H1 (cell line): Measurements from ENCODE around the gene AMZ1. TPM values are rescaled to one million over a fixed set of nuclear protein-coding genes. Genes with fewer than 3 reads are reported as not detected.

ENCODE experiments used
- CTCF ChIA-PET: fragments of 300-600 bp; sonication (Branson Sonifier 250); formaldehyde crosslinking; loops from one replicate; lab custom pipeline; 2021; ENCODE audit not compliant: partially characterized antibody; lab: Charles Lee
- POLR2A ChIA-PET: fragments of 300-600 bp; sonication (Branson Sonifier 250); formaldehyde crosslinking; loops from one replicate; lab custom pipeline; 2021; ENCODE audit warnings: inconsistent platforms; ENCODE audit not compliant: partially characterized antibody; lab: Charles Lee
- DNase-seq, 2 experiments: peaks; one replicate each; pipeline versions ENCODE4 v3.0.0 to v3.0.0-alpha.2; 2010 to 2022; ENCODE audit warnings: low spot score in 2 of 2, low read depth in 1 of 2, mixed read lengths in 1 of 2
- FAIRE-seq: peaks from 2 replicates; lab custom pipeline; 2011; peaks lifted over from hg19 to GRCh38; lab: Jason Lieb, UNC
- H2AFZ ChIP-seq: 2 replicates; pipeline ENCODE4 v1.8.1; 2012; ENCODE audit warnings: low read length, inconsistent platforms
- H2AK5ac ChIP-seq: 2 replicates; pipeline ENCODE4 v1.6.1; 2013; ENCODE audit warnings: low read depth, low read length
- H2BK120ac ChIP-seq: replicated peaks from 2 replicates; pipeline ENCODE3; 2013; ENCODE audit warnings: low read depth, low read length, inconsistent platforms
- H2BK12ac ChIP-seq: 2 replicates; pipeline ENCODE4 v1.6.1; 2013; ENCODE audit warnings: low read depth, low read length
- H2BK15ac ChIP-seq: 2 replicates; pipeline ENCODE4 v1.6.1; 2013; ENCODE audit warnings: low read length
- H2BK20ac ChIP-seq: 2 replicates; pipeline ENCODE4 v1.6.1; 2013; ENCODE audit warnings: low read length
- H2BK5ac ChIP-seq: 2 replicates; pipeline ENCODE4 v1.6.1; 2013; ENCODE audit warnings: low read depth, low read length
- H3K14ac ChIP-seq: 2 replicates; pipeline ENCODE4 v1.6.1; 2013; ENCODE audit warnings: inconsistent platforms; ENCODE audit not compliant: insufficient read length
- H3K18ac ChIP-seq: 2 replicates; pipeline ENCODE4 v1.6.1; 2013; ENCODE audit warnings: low read length; ENCODE audit errors: extremely low read depth
- H3K23ac ChIP-seq: 2 replicates; pipeline ENCODE4 v1.6.1; 2013; ENCODE audit warnings: inconsistent platforms; ENCODE audit not compliant: insufficient read length
- H3K23me2 ChIP-seq: 2 replicates; pipeline ENCODE4 v1.6.1; 2013; ENCODE audit warnings: low read depth, low read length
- H3K27ac ChIP-seq: 2 replicates; pipeline ENCODE4 v1.6.1; 2011; ENCODE audit warnings: low read depth, low read length, inconsistent platforms
- H3K27me3 ChIP-seq, 4 experiments: replicated peaks in 1 of 4; 1 replicate in 1 of 4; 2 replicates in 3 of 4; pipeline versions ENCODE4 v1.6.1 to v1.8.1; 2011 to 2013; ENCODE audit warnings: low read length in 3 of 4, mild to moderate bottlenecking in 3 of 4, inconsistent platforms in 2 of 4, mixed read lengths in 2 of 4, moderate library complexity in 1 of 4; ENCODE audit not compliant: control insufficient read depth in 3 of 4, insufficient read depth in 3 of 4; ENCODE audit errors: extremely low read depth in 1 of 4
- H3K36me3 ChIP-seq, 4 experiments: 2 replicates each; pipeline versions ENCODE4 v1.6.1 to v1.8.1; 2011 to 2013; ENCODE audit warnings: mild to moderate bottlenecking in 4 of 4, low read length in 3 of 4, moderate library complexity in 2 of 4, control low read depth in 1 of 4, inconsistent platforms in 1 of 4; ENCODE audit not compliant: insufficient read depth in 4 of 4, control insufficient read depth in 2 of 4
- H3K4ac ChIP-seq: replicated peaks from 2 replicates; pipeline ENCODE3; 2013; ENCODE audit warnings: low read length, low read depth, mixed read lengths, inconsistent platforms; ENCODE audit not compliant: insufficient read length
- H3K4me1 ChIP-seq, 4 experiments: replicated peaks in 1 of 4; 1 replicate in 1 of 4; 2 replicates in 3 of 4; pipeline versions ENCODE4 v1.6.1 to v1.8.1; 2011 to 2013; ENCODE audit warnings: low read length in 3 of 4, inconsistent platforms in 2 of 4, mixed read lengths in 1 of 4; ENCODE audit not compliant: insufficient read depth in 4 of 4, control insufficient read depth in 3 of 4
- H3K4me2 ChIP-seq, 2 experiments: 2 replicates each; pipeline versions ENCODE4 v1.6.1 to v1.8.1; 2011 to 2013; ENCODE audit warnings: low read depth in 2 of 2, low read length in 2 of 2, control low read depth in 1 of 2, inconsistent platforms in 1 of 2, mild to moderate bottlenecking in 1 of 2; ENCODE audit not compliant: insufficient read depth in 1 of 2
- H3K4me3 ChIP-seq, 4 experiments: fragments of 200-600, 300-600 bp in 1 of 4; sonication (generic), shearing (Covaris generic), sonication (Bioruptor Twin) in 1 of 4; 2 replicates each; pipeline versions ENCODE4 v1.5.1 to v1.8.1; 2011 to 2016; ENCODE audit warnings: low read length in 4 of 4, low read depth in 3 of 4, control low read depth in 2 of 4, inconsistent platforms in 2 of 4, mild to moderate bottlenecking in 2 of 4, mixed read lengths in 1 of 4, moderate library complexity in 1 of 4; ENCODE audit not compliant: insufficient read depth in 2 of 4; ENCODE audit errors: extremely low read depth in 1 of 4
- H3K56ac ChIP-seq: replicated peaks from 2 replicates; pipeline ENCODE3; 2013; ENCODE audit warnings: low read depth, mild to moderate bottlenecking, mixed read lengths, low read length, inconsistent platforms; ENCODE audit not compliant: insufficient read length
- H3K79me1 ChIP-seq: 2 replicates; pipeline ENCODE4 v1.6.1; 2013; ENCODE audit warnings: low read depth, low read length, control low read depth
- H3K79me2 ChIP-seq, 2 experiments: 2 replicates each; pipeline versions ENCODE4 v1.6.1 to v1.8.1; 2012 to 2013; ENCODE audit warnings: low read length in 2 of 2, mild to moderate bottlenecking in 2 of 2, inconsistent platforms in 1 of 2; ENCODE audit not compliant: insufficient read depth in 2 of 2, control insufficient read depth in 1 of 2
- H3K9ac ChIP-seq, 4 experiments: replicated peaks in 1 of 4; 1 replicate in 1 of 4; 2 replicates in 3 of 4; pipeline versions ENCODE4 v1.6.1 to v1.8.1; 2011 to 2013; ENCODE audit warnings: low read depth in 3 of 4, low read length in 3 of 4, control low read depth in 2 of 4, mild to moderate bottlenecking in 2 of 4, moderate library complexity in 2 of 4, inconsistent platforms in 1 of 4; ENCODE audit errors: extremely low read depth in 1 of 4
- H3K9me3 ChIP-seq, 2 experiments: 2 replicates each; pipeline versions ENCODE4 v1.6.1 to v1.8.1; 2012 to 2013; ENCODE audit warnings: mild to moderate bottlenecking in 2 of 2, moderate library complexity in 2 of 2, control low read depth in 1 of 2, inconsistent platforms in 1 of 2, low read depth in 1 of 2, low read length in 1 of 2, mixed read lengths in 1 of 2; ENCODE audit not compliant: insufficient read depth in 2 of 2
- H4K20me1 ChIP-seq, 2 experiments: replicated peaks in 1 of 2; 2 replicates each; pipeline versions ENCODE3 to v1.8.1; 2011 to 2013; ENCODE audit warnings: inconsistent platforms in 2 of 2, low read length in 2 of 2, mild to moderate bottlenecking in 1 of 2; ENCODE audit not compliant: insufficient read depth in 2 of 2, control insufficient read depth in 1 of 2
- H4K5ac ChIP-seq: 2 replicates; pipeline ENCODE4 v1.6.1; 2013; ENCODE audit warnings: low read length, low read depth, mixed read lengths, inconsistent platforms; ENCODE audit not compliant: insufficient read length
- H4K8ac ChIP-seq: 2 replicates; pipeline ENCODE4 v1.8.0; 2013; ENCODE audit warnings: mild to moderate bottlenecking, moderate library complexity, low read length, inconsistent platforms; ENCODE audit not compliant: insufficient read depth; ENCODE audit errors: extremely low read depth
- H4K91ac ChIP-seq: replicated peaks from 2 replicates; pipeline ENCODE3; 2013; ENCODE audit warnings: low read length, mixed read lengths, inconsistent platforms; ENCODE audit not compliant: insufficient read length
- KDM4A ChIP-seq: IDR thresholded peaks from one replicate; pipeline ENCODE4 v1.7.1; 2012; ENCODE audit warnings: low read depth, mild to moderate bottlenecking, moderate library complexity, low read length, inconsistent platforms; ENCODE audit not compliant: severe bottlenecking
- RAD21 ChIP-seq, 2 experiments: IDR thresholded peaks in 1 of 2; conservative IDR thresholded peaks in 1 of 2; 2 replicates each; pipeline ENCODE4 v1.6.1; 2011; ENCODE audit warnings: low read depth in 2 of 2, low read length in 2 of 2, improper control_type of control experiment in 1 of 2, inconsistent platforms in 1 of 2, mild to moderate bottlenecking in 1 of 2, moderate library complexity in 1 of 2
- SP1 ChIP-seq: IDR thresholded peaks from 2 replicates; pipeline ENCODE4 v1.6.1; 2011; ENCODE audit warnings: low read depth, low read length
- SP2 ChIP-seq: IDR thresholded peaks from 2 replicates; pipeline ENCODE4 v1.6.1; 2012; ENCODE audit warnings: mild to moderate bottlenecking, low read length, inconsistent platforms
- YY1 ChIP-seq: IDR thresholded peaks from 2 replicates; pipeline ENCODE4 v1.6.1; 2011; ENCODE audit warnings: low read depth, mild to moderate bottlenecking, low read length
- WGBS, 2 experiments: shearing (Covaris generic) in 1 of 2; methylation state at CpG; one replicate each; pipeline versions ENCODE4 v1.1.6 to v1.1.7; 2013 to 2015; ENCODE audit warnings: low lambda C conversion rate in 2 of 2, mixed read lengths in 2 of 2, inconsistent platforms in 1 of 2, low coverage in 1 of 2, missing lambda C conversion rate in 1 of 2; ENCODE audit not compliant: insufficient replicate concordance in 2 of 2, insufficient coverage in 1 of 2, insufficient read length in 1 of 2; ENCODE audit errors: extremely low coverage in 1 of 2, missing lambda C conversion rate in 1 of 2; 5-methylcytosine and 5-hydroxymethylcytosine counted together
- polyA plus RNA-seq, 7 experiments: library from polyadenylated mRNA; depleted of rRNA in 3 of 7; stranded (reverse) in 5 of 7; unstranded in 2 of 7; fragments of >200 nt in 5 of 7; fragments of 200-250 nt in 2 of 7; gene quantifications; 1 replicate in 5 of 7; 2 replicates in 1 of 7; 4 replicates in 1 of 7; pipeline versions ENCODE4 v1.2.1 to v1.2.3, GENCODE V29; 2011 to 2013; ENCODE audit warnings: missing spikeins in 2 of 7, mixed read lengths in 2 of 7
- total RNA-seq: library from RNA; stranded (reverse); fragmentation: NEBNext Ultra II Directional; extraction: Animal tissue kit (Norgen Biotek cat#: 25700); gene quantifications from 2 replicates; pipeline ENCODE4 v1.2.1, GENCODE V29; 2021

AMZ1 gene
- total and polyA plus RNA-seq, 2 of the 8 experiments (the other 6 are each of a cell fraction or from before 2014, with no cell fraction given), result 0.59 to 1.4 TPM

DNA sequence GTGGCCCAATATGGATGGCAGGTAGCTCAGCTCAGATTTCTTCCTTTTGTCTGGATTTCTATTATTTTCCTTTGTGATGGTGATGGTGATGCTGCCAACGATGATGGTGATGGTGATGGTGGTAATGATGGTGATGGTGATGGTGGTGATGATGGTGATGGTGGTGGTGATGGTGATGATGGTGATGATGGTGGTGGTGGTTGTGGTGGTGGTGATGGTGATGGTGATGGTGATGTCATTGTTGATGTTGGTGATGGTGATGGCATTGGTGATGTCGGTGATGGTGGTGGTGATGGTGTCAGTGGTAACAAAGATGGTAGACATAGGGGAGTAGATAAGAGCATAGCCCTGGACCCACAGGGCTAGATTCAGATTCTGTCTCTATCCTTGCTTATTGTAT lies 30.8 kb upstream of the AMZ1 start:
- FAIRE-seq (no peak), DNase-seq (no peak)
- Histone ChIP-seq H2BK5ac (no peak overlapping the region), H4K5ac (no peak overlapping the region), H3K79me2 (no peaks in the 10 kb centered on the region), H3K23ac (no peak overlapping the region), H2BK12ac (no peak overlapping the region), H4K20me1 (peaks cover 0 to 26% of the 10 kb centered on the region in 2 experiments), H4K8ac (no peak overlapping the region), H3K79me1 (peaks cover 3% of the 10 kb centered on the region; the same call in 1 of the 2 replicates), H2AK5ac (no peak overlapping the region), H3K36me3 (peaks cover 9 to 38% (median 17%) of the 10 kb centered on the region in 4 experiments; a peak in 7 of 8 replicates), H2BK15ac (no peak overlapping the region), H3K4me1 (no peaks in the 10 kb centered on the region), H3K4ac (no peak overlapping the region), H2BK20ac (no peak overlapping the region), H3K18ac (no peak overlapping the region), H3K4me2 (no peak overlapping the region), H3K27ac (no peak overlapping the region), H3K23me2 (peaks cover 5% of the 10 kb centered on the region; the same call in 1 of the 2 replicates), H3K14ac (no peak overlapping the region), H3K9ac (no peak overlapping the region), H3K4me3 (no peak overlapping the region), H3K27me3 (no peaks in the 10 kb centered on the region; a peak in 2 of 7 replicates), H2AFZ (no peak overlapping the region), H3K9me3 (no peaks in the 10 kb centered on the region), H2BK120ac (no peak overlapping the region), H4K91ac (no peak overlapping the region), H3K56ac (no peak overlapping the region)
- WGBS, 2 experiments, result 74% methylated on average over 2 of the region's 2 CpGs; no CpG with 5 or more reads in 1 of the 2 experiments
- TF ChIP-seq SP1 (no peak), YY1 (no peak), SP2 (no peak), KDM4A (no peak), RAD21 (IDR thresholded peaks at IDR 0.05 in 1 of 2, conservative IDR thresholded peaks at IDR 0.05 in 1 of 2; ENCODE audit: low read depth in 2 of 2, low read length in 2 of 2) (no peak)
- ChIA-PET POLR2A (interaction anchor here (1.9 to 5.1 kb wide), 3 partner anchors 8 to 12 kb away, joined by 6 to 20 read pairs (median 8); no protein-coding TSS in a partner anchor), CTCF (interaction anchor here (0.7 to 4.0 kb wide), 8 partner anchors 14 to 226 kb away, joined by 3 to 27 read pairs (median 3); no protein-coding TSS in a partner anchor)
